Measurements from ENCODE around the gene IYD. TPM values are rescaled to one million over a fixed set of nuclear protein-coding genes. Genes with fewer than 3 reads are reported as not detected.

Gene IYD
- total RNA-seq, 1 experiment from 2014 or later: not detected

DNA sequence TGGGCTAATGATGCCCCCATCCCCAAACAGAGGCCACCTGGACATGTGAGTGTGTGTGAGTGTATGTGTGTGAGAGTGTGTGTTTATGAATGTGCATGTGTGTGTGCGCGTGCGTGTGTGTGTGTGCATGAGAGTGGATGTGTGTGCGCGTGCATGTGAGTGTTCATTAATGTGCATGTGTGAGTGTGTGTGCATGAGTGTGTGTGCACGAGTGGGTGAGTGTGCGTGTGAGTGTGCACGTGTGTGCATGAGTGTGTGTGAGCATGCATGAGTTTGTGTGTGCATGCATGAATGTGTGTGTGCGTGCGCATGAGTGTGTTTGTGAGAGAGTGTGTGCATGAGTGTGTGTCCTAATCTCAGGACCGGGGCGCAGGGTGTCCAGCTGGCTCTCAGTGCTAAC is 1.3 kb downstream of the IYD start:
- peak overlapping the region; percentile 12 for H4K8ac ChIP-seq (replicated peaks; ENCODE audit: insufficient read length, low read depth, low read length)
- H3K4me1 Mint-ChIP-seq: 0 out of 4 replicates have a peak, but pooled peaks cover 0 to 2% of the 10 kb centered on the region in 2 experiments
- H3K4me3 Mint-ChIP-seq: no peak overlapping the region
- H3K79me1 ChIP-seq (ENCODE audit: insufficient read depth, low read depth, low read length, poor library complexity, severe bottlenecking): no peaks in the 10 kb centered on the region
- H4K20me1 ChIP-seq (ENCODE audit: control insufficient read depth, insufficient read depth, insufficient read length): no peaks in the 10 kb centered on the region
- H3K27ac Mint-ChIP-seq: no peak overlapping the region
- H2AK5ac ChIP-seq (ENCODE audit: insufficient read length, low read length): no peak overlapping the region
- H3K56ac ChIP-seq (ENCODE audit: insufficient read length, low read depth, low read length): no peak overlapping the region
- H2BK15ac ChIP-seq (ENCODE audit: low read depth, low read length): no peak overlapping the region
- no peak overlapping the region for H3K9ac ChIP-seq (ENCODE audit: extremely low read depth, insufficient read length, low read length)
- H3K9me3 Mint-ChIP-seq: no peaks in the 10 kb centered on the region
- no peaks in the 10 kb centered on the region for H3K79me2 ChIP-seq (ENCODE audit: insufficient read depth, low read length)
- DNase-seq: no peak
- H4K5ac ChIP-seq (ENCODE audit: insufficient read length, low read depth, low read length): no peak overlapping the region
- no peaks in the 10 kb centered on the region for H3K23me2 ChIP-seq (ENCODE audit: insufficient read length, low read depth, low read length, poor library complexity, severe bottlenecking)
- H3K4me2 ChIP-seq (ENCODE audit: insufficient read depth, insufficient read length, low read length): no peak overlapping the region
- no CpG with 5 or more reads among the region's 12 CpGs for WGBS (ENCODE audit: extremely low coverage, insufficient read length, low lambda C conversion rate)
- H2BK12ac ChIP-seq (ENCODE audit: insufficient read length, low read depth, low read length): no peak overlapping the region
- peaks cover 2% of the 10 kb centered on the region for H3K27me3 Mint-ChIP-seq (ENCODE audit: low read depth)
- no peaks in the 10 kb centered on the region for H3K27me3 ChIP-seq (ENCODE audit: insufficient read depth, low read length)
- H3K23ac ChIP-seq (ENCODE audit: insufficient read length, low read depth, low read length): no peak overlapping the region
- H2BK5ac ChIP-seq (ENCODE audit: insufficient read length, low read length): no peak overlapping the region
- no peak overlapping the region for H3K27ac ChIP-seq (ENCODE audit: insufficient read length, low read depth, low read length)
- no peak overlapping the region for H3T11ph ChIP-seq (ENCODE audit: low read length)
- H3K4ac ChIP-seq (ENCODE audit: low read depth, low read length): no peak overlapping the region
- H3K14ac ChIP-seq (ENCODE audit: insufficient read depth, low read length): no peak overlapping the region
- H3K36me3 Mint-ChIP-seq (ENCODE audit: insufficient read depth in 1 of 3, low read depth in 3 of 3): no peaks in the 10 kb centered on the region
- H3K4me1 ChIP-seq (ENCODE audit: insufficient read depth, low read length): no peaks in the 10 kb centered on the region
- H2BK20ac ChIP-seq (ENCODE audit: low read depth, low read length, poor library complexity, severe bottlenecking): no peak overlapping the region
- no peak overlapping the region for H2BK120ac ChIP-seq (ENCODE audit: low read depth, low read length, poor library complexity, severe bottlenecking)
- no peaks in the 10 kb centered on the region for H3K9me3 ChIP-seq (ENCODE audit: control insufficient read depth, low read depth, low read length)
- no peak overlapping the region for H3K18ac ChIP-seq (ENCODE audit: insufficient read length, low read depth, low read length)
- H2AFZ ChIP-seq (ENCODE audit: low read length): no peak overlapping the region
- TF ChIP-seq, protein P1, sequence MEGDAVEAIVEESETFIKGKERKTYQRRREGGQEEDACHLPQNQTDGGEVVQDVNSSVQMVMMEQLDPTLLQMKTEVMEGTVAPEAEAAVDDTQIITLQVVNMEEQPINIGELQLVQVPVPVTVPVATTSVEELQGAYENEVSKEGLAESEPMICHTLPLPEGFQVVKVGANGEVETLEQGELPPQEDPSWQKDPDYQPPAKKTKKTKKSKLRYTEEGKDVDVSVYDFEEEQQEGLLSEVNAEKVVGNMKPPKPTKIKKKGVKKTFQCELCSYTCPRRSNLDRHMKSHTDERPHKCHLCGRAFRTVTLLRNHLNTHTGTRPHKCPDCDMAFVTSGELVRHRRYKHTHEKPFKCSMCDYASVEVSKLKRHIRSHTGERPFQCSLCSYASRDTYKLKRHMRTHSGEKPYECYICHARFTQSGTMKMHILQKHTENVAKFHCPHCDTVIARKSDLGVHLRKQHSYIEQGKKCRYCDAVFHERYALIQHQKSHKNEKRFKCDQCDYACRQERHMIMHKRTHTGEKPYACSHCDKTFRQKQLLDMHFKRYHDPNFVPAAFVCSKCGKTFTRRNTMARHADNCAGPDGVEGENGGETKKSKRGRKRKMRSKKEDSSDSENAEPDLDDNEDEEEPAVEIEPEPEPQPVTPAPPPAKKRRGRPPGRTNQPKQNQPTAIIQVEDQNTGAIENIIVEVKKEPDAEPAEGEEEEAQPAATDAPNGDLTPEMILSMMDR (conservative IDR thresholded peaks at IDR 0.05): no peak
- no peak overlapping the region for H4K91ac ChIP-seq (ENCODE audit: insufficient read length, low read depth, low read length)
